ENCODE results near the gene LIMA1.
"Not testable (repeated sequence)": the region's sequence is repeated elsewhere in the genome, so short reads cannot be mapped to it uniquely, and the experiment has no call there.

The LIMA1 gene

DNA sequence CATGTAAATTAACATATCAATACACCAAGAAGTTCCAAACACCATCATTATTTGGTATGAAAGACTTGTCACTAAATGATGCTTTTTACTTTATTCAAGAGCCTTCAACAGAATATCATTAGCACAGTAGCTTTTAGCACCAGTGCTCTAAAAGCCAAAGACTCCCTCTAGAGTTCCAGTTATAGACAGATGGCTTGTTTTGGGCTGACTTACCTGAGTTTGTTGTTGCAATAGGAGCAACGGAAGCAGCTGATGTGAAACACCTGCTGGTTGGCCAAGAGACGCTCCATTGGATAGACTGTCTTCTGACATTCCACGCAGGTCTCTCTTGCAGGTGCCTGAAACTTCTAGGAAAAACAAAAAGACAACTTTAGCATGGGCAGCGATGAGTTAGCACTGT lies 101.6 kb downstream of the LIMA1 start:
- no peak for DNase-seq

DNA sequence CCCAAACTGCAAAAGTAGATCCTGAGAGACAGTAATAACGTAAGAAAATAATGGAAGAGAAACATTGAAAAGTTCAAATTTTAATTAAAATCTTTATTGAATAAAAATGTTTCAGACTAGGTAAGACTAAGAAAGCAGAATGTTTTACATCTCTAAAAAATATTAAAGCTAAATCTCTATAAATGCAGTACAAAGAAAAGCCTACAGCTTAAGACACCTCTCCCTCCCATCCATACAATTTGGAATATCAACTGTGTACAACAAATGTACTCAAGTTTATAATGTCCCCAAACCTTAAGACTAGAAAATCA lies 107.6 kb downstream of the LIMA1 start:
- DNase-seq: no peak

DNA sequence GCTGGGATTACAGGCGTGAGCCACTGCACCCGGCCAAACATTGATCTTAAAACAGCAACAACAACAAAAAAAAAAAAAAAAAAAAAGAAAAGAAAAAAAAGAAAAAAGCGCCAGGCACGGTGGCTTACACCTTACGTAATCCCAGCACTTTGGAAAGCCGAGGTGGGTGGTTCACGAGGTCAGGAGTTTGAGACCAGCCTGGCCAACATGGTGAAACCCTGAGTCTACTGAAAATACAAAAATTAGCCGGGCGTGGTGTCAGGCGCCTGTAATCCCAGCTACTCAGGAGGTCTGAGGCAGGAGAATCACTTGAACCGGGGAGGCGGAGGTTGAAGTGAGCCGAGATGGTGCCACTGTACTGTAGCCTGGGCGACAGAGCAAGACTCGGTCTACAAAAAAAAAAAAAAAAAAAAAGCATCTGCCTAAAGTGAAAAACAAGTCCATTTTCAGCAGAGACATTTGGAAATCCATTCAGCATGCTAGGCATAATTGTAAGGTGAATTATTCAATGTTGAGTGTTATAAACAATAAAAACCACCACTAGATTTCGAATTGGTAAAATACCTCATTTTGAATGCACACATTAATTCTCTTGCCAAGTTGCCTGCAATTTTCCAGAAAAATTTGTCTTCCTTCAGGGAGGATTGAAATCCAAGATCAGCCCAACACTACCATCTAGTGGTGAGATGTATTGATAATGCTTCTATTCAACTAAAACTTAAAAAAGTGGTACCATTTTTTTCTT lies 108.2 kb downstream of the LIMA1 start:
- DNase-seq: peak; percentile 72

DNA sequence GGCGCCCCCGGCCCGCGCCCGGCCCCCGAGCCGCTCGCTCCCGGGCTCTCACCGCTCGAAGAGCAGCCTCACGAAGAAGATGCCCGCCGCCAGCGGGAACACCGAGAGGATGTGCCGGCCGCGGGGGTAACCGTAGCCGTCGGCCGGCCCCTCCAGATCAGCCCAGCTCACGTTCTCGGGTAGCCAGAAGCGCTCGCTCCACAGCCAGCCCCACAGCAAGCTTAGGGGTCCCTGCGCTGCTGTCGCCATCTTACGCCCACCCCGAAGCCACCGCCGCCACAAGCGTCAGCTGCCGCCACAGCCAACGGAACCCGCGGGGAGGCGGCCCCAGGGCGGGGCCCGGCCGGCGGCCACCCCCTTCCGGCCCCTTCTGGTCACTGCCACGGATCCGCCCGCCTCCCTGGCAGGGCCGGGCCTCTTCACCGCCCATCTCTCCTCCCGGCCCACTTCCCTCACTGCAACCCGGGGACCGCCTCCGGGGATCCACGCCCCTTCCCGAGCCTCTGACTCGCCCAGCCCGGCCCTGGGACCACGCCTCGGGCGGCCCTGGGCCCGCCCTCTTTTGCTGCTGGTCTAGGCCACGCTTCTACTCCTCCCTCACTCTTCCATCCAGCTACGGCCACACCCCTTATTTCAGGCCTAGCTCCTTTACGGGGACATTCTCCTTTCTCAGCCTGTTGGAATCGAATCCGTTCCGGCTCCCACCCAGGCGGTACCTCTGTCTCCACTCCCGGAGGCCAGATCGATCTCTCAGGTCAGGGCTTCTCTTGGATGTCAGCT lies 116.1 kb downstream of the LIMA1 start, which contains the start of gene CERS5:
TSS of gene CERS5 (minus strand) at position 321 of the 780 bp plus-strand sequence. CDS start at position 249, 72 bp downstream.
- peak; percentile 97 for DNase-seq

DNA sequence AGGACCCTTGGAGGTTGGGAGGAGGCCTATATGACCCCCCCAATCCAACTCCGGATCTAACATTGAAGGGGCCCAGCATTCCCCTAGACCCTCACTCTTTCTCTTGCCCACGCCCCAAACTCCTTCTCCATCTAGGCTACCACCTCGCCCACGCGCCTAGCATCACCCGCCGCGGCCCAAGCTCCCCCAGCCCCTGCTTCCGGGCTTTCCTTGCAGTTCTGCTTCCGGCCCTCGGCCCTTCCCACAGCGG lies 116.6 kb downstream of the LIMA1 start:
- DNase-seq: no peak

DNA sequence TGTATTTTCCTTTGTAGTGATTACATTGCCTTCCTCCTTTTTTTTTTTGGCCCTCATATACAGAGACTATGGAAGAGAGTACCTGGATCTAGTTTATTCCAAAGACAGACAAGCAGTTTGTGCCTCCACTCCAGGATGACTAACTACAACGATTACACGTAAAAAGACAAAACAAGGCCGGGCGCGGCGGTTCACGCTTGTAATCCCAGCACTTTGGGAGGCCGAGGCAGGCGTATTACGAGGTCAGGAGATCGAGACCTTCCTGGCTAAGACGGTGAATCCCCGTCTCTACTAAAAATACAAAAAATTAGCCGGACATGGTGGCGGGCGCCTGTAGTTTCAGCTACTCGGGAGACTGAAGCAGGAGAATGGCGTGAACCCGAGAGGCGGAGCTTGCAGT lies 118.4 kb downstream of the LIMA1 start:
- no peak for DNase-seq

DNA sequence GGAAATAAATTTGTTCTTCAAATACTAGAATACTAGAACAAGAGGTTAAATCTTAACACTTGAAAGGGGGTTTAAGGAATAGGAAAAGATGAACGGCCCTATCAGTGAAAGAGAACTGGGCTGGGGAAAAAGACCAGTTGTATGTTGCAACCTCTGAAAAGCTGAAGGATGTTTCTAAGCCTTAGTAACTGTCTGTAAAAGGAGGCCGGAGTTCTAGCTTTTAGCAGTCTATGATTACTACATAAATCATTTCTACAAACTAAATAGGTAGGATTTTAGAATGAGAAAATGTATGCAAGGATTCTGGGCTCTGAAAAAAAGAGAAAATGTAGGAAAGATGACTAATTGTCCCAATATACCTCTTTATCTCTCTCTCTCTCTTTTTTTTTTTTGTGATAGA lies 121.1 kb downstream of the LIMA1 start:
- no peak for DNase-seq

DNA sequence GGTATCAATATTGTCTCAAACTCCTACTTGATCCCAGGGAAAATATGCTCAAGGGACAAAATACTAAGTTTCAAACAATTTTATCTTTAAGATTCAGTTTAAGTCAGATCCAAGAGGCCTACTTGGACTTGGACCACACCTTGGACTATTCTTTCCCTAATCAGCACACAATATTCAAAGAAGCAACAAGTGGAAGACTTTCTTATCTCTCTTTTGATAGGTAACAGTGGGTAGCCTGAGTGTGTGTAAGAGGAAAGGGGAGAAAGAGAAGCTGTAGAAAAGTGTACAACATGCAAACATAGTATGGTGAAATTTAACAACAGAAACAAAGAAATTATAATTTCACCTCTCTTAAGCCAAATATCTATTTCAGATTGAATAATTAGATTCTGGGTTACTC lies 122.7 kb downstream of the LIMA1 start:
- DNase-seq: no peak

DNA sequence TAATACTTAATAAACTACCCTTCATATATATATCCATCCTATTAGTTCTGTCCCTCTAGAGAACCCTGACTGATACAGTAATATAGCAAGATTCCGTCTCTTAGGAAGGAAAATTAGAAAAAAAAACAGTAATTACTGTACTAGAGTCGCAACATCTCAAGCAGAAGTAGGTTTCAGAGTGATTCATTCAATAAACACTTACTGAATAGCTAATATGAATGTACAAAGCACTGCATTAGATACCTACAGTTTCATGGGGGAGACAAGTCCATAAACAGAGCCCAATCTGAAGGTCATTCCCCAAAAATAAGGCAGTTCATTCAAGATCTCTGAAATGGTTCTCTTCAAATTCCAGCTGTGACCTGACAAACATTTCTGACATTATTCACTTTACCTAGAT lies 126.1 kb downstream of the LIMA1 start:
- DNase-seq: no peak

DNA sequence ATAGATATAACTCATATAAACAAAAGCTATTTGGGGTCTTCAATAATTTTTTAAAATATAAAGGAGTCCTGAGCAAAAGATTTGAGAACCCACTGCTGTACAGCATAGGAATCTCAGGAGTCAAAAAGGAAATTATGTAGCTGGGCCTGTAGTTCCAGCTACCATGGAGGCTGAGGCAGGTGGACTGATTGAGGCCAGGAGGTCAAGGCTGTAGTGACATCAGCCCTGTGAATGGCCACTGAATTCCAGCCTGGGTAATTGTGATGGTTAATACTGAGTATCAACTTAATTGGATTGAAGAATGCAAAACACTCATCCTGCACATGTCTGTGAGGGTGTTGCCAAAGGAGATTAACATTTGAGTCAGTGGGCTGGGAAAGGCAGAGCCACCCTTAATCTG lies 126.7 kb downstream of the LIMA1 start:
- DNase-seq: no peak

DNA sequence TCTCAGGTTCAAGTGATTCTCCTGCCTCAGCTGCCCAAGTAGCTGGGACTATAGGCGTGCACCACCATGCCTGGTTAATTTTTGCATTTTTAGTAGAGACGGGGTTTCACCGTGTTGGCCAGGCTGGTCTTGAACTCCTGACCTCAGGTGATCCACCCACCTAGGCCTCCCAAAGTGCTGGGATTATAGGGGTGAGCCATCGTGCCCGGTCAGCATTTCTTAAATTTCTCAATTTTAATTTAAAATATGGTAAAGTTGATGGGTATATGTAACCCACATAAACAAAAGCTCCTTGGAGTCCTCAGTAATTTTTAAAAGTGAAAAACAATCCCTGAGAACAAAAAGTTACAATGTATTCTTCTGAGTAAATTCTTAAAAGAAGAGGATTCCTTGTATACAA lies 128.4 kb downstream of the LIMA1 start:
- not testable (repeated sequence) for DNase-seq

DNA sequence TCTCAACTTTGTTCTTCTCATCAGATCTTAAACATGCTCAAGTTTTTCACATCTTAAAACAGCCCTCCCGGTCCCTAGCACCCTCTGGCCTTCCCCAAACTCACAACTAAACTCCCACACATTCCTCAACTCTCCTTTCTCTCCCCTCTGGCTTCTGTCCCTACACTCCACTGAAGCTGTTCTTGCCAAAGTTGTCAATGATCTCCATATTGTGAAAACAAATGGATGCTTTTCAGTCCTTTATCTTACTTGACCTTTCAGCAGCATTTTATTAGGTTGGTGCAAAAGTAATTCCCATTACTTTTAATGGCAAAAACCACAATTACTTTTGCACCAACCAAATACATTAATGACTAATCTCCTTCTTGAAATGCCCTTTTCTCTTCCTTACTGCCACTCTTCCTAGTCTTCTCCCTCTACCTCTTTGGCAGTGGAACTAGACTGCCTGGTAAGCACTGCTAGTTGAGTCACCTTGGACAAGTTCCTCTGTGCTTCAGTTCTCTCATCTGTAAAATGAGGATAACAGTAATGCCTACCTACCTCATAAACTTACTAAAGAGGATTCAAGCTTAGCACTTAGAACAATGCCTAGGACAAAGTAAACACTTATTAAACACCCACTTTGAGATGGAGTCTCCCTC lies 132.2 kb downstream of the LIMA1 start:
- no peak for DNase-seq

DNA sequence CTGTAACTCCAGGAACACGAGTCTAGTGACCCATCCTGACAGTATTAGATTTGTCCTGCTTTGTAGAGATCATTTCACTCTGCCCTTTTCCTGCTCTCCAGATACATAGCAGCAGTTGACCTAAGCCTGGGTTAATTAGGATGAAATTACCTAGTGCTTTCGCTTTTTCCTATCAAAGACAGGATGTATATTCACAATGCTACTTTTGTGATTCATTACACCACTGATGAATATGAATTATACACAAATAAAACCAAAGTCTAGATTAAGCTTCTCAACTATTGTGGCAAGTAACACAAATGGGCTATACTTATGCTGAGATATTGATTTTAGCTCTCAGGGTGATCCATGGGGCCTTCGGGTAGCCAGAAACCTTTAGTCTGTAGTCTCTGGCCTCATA lies 134.0 kb downstream of the LIMA1 start:
- no peak for DNase-seq

DNA sequence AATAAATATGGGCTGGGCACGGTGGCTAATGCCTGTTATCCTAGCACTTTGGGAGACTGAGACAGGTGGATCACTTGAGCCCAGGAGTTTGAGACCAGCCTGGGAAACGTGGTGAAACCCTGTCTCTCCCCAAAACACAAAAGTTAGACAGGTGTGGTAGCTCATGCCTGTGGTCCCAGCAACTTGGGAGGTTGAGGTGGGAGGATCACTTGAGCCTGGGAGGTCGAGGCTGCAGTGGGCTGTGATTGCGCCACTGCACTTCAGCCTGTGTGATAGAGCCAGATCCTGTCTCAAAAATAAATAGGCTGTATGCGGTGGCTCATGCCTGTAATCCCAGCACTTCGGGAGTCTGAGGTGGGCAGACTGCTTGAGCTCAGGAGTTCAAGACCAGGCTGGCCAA lies 135.3 kb downstream of the LIMA1 start:
- DNase-seq: not testable (repeated sequence)

DNA sequence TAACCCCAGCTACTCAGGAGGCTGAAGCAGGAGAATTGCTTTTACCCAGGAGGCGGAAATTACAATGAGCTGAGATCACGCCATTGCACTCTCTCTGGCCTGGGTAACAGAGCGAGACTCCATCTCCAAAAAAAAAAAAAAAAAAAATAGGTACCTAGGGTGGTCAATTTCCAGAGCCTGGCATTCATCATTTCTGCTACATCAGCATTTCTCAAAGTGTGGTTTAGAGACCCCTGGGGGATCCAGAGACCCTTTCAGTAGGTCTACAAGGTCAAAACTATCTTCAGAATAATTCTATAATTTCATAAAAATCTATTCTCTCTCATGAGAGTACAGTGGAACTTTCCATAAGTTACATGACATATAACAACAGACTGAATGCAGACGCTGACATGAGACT lies 136.0 kb downstream of the LIMA1 start:
- no peak for DNase-seq

DNA sequence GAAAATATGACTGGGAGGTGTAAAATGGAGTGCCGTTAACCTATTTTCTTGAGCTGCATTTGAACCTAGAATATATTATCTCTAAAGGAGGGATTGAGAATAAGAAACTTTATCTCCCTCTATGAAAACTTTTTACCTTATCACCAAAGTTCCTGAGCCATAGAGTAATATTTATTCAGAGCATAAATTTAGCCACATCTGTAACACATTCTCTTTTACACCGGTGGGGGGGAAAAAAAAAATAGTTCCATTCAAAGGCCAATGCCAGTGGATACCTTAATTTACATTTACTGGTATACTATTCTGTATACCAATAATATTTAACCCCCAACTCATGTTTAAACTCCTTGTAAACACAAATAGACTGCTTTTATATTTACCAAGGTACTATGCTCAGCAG lies 137.9 kb downstream of the LIMA1 start:
- no peak for DNase-seq

DNA sequence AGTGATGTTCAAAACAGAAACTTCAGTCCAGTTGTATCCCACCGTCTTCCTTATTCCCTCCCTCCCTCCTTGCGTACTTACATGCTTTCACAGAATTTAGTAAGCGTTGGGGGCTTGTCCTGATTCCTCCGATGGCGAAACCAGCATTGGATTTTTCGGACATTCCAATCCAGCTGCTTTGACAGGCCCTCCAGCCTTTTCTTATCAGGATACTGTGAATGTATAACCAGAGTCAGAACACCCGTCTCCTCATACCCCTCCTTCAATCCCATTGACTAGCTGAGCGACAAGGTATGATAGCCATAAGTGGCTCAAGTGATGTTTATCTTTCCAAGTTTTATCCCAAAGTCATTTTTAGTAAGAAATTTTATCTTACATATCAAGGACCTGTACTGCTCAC lies 140.3 kb downstream of the LIMA1 start:
- no peak for DNase-seq

DNA sequence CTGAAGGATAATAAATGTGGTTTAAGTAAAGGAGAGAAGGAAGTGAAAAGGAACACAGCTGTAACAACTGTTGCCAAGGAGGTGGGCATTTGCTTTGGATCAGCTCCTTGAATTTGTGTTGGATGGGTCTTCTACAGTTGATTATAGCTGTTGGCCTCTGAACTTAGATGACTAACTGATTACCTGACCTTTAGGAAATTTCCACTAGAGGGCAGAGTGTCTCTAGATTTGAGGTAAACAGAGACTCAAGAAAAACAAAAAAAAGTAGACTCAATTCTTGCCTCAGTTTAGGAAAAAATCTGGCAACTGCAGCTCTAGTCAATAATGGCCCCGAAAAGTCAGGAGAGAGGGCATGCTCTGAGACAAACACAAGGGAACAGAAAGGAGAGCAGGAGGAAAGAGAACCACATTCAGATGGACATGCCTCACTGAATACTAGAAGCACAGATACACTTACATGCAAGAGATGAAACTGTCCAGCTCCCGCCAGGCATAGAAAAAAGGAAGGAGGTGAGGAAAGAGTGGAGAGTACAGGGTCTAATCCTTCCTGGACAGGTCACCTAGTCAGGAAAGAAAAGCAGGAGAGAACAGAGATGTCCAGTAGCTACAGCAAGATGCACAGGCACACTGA lies 150.7 kb downstream of the LIMA1 start:
- DNase-seq: no peak

DNA sequence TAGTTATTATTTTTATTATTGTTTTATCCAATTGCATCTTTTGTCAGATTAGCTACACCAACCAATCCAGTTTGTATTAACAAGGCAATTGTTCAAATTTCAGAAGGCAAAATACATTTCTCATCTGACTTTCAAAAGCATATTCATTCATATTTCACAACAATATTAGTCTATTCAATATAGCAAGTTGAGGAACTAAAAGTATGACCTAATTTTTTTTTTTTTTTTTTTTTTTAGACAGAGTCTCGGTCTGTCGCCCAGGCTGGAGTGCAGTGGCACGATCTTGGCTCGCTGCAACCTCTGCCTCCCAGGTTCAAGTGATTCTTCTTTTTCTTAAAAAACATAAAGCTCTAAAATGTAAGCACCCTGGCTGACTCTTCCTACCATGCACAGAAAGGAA lies 154.0 kb downstream of the LIMA1 start:
- DNase-seq: no peak

DNA sequence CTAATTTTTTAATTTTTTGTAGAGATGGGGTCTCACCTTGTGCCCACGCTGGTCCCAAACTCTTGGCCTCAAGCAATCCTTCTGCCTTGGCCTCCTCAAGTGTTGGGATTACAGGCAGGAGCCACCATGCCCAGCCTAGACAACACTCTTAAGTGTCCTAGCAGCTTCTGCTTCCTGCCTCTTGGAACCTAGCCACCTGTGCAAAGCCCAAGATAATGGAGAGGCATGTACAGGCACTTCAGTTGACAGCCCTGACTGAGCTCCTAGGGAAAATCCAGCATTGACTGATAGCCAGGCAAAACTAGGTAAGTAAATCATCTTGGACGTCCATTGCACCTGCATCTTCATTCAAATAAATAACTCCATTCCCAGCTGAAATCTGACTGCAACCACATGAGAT lies 155.8 kb downstream of the LIMA1 start:
- DNase-seq: no peak
